GM18519 (cell line): ENCODE data around the gene CNP.

Source experiments
- ATAC-seq: cut with Tn5 transposase; IDR thresholded peaks from one replicate; pipeline ENCODE4 v1.9.1; 2021; ENCODE audit warnings: mild to moderate bottlenecking, moderate library complexity; ENCODE audit not compliant: unreplicated experiment, low FRiP score

Gene CNP

DNA sequence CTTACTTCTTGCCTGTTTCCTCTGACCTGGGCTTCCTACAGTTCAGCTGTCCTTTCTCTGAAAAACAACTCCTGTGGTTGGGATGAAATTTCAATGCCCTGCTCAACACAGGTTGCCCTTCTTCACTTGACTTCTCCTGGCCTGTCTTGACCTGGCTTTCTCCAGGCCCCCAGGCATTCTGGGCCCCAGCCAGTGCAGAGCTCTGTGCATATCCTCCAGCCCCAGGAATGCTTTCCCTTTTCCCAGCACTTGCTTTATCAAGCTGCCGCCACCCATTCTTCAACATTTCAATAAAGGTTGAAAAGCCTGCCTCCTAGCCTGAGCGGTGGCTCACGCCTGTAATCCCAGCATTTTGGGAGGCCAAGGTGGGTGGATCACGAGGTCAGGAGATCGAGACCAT is 25.4 kb upstream of the CNP start:
- ATAC-seq, result no peak

DNA sequence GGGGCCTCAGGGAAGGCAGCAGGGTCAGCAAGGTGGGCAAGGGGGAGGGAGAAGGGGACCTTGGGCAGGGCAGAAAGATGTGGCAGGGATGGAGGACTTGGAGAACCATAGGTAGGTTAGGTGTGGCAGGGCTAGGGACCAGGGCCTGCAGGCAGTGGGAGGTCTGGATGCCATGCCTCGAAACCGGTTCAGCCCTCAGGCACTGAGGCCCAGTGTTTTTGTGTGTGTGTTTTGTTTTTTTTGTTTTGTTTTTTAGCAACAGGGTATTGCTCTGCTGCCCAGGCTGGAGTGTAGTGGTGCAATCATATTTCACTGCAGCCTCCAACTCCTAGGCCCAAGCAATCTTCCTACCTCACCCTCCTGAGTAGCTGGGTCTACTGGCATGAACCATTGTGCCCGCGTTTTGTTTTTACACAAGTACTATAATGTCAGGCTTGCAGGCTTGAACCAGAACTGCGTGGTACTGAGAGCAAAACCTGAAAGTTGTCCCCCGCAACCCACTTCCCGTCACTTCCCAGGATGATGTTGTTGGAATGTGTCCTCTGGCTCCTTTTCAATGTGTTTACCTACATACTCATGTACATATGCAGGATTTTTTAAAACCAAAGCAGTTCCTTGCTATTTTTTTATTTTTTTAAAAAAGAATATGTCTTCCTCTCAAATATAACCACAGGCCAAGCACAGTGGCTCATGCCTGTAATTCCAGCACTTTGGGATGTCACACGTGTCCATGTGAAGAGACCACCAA is 23.8 kb upstream of the CNP start:
- ATAC-seq, result no peak

DNA sequence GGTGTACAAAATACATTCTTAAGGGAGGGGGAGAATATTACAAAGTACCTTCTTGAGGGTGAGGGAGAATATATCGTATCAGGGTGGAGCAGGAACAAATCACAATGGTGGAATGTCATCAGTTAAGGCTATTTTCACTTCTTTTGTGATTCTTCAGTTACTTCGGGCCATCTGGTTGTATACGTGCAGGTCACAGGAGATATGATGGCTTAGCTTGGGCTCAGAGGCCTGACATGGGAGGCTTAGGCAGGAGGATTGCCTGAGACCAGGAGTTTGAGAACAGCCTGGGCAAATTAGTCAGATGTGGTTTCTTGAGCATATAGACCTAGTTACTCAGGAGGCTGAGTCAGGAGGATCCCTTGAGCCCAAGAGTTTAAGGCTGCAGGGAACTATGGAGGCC is 23.1 kb upstream of the CNP start:
- no peak for ATAC-seq

DNA sequence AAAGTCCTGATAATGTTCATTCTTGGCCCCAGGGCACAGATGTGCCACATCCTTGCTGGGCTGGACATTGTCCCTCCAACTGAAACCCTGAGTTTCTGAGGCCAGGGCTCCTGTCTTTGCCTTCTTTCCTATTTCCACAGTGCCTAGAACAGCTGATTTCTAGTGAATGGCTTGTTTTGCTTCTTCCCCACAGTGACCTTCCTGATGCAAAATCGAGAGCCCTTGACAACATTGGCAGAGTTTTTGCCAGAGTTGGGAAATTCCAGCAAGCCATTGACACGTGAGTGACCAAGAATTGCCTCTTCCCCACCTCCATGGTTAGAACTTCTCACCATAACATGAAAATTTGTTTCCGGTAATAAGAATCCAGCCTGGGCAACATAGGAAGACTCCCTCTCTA is 21.7 kb upstream of the CNP start:
- ATAC-seq, result no peak

DNA sequence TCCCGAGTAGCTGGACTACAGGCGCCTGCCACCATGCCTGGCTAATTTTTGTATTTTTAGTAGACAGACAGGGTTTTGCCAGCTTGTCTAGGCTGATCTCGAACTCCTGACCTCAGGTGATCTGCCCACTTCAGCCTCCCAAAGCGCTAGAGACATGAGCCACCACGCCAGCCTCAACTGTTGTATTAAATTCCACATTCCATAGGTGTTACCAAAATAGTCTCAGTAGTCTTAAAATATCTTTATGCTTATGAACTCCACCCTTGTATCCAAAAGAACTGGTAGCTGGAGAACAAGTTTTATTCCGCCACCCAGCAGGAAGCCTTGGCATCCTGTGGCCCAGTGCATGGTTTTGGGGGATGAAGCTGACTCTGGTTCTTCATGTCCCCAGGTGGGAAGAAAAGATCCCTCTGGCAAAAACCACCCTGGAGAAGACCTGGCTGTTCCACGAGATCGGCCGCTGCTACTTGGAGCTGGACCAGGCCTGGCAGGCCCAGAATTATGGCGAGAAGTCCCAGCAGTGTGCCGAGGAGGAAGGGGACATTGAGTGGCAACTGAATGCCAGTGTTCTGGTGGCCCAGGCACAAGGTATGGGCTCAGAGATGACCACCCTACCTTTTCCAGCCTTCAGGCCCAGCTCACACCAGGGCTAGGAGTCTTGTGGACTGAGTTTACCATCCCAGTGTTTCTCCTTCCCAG is 17.7 kb upstream of the CNP start:
- no peak for ATAC-seq

DNA sequence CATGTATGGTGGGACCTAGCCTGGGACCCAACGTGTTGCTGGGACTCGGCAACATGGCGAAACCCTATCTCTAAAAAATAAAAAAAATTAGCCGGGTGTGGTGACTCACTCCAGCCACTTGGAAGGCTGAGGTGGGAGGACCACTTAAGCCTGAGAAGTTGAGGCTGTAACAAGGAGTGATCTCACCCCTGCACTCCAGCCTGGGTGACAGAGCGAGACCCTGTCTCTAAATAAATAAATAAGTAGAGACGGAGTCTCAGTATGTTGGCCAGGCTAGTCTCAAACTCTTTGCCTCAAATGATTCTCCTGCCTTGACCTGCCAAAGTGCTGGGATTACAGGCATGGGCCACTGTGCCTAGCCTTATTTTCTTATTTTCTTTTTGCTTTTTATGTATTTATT is 10.1 kb upstream of the CNP start:
- no peak for ATAC-seq

DNA sequence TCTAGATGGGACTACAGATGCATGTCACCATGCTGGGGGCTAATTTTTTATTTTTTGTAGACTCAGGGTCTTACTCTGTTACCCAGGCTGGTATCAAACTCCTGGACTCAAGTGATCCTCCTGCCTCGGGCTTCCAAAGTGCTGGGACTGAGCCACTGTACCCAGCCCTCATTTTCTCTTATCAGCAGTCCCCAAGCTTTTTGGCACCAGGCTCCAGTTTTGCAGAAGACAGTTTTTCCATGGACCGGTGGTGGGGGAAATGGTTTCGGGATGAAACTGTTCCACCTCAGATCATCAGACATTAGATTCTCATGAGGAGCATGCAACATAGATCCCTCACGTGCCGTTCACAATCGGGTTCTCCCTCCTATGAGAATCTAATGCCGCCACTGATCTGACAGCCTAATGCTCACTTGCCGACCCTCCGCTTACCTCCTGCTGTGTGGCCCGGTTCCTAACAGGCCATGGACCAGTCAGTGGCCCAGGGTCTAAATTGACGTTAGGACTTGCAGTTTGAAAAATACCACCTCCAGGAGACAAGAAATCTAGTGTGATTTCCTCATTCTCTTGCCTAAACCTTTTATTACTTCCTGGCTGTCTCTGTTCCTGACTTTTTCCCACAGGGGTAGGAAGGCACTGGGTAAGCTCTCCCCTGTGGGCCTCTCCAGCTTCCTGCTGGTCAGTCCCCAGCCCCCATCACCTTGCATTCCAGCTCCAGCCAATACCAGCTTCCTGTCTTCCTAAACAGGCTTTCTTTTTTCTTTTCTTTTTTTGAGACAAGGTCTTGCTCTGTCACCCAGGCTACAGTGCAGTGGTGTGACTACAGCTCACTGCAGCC is 9.3 kb upstream of the CNP start:
- ATAC-seq, result no peak

DNA sequence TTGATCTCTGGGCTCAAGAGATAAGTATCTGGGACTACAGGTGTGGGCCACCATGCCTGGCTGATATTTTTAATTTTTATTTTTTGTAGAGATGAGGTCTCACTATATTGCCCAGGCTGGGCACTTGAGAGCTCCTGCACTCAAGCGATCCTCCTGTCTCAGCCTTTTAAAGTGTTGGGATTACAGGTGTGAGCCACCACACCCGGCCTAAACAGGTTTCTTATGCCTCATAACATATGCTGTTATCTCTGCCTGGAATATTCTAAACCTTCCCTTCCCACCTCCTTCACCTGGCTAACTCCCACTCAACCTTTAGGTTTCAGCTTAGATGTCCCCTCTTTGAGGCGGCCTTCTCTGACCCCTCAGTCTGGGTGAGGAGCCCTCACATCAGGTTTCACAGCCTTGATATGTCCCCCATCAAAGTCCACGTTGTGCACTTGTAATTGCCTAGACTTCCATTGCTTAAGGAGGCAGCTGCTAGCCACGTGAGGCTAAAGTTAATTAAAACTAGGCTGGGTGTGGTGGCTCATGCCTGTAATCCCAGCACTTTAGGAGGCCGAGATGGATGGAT is 8.6 kb upstream of the CNP start:
- ATAC-seq, result no peak

DNA sequence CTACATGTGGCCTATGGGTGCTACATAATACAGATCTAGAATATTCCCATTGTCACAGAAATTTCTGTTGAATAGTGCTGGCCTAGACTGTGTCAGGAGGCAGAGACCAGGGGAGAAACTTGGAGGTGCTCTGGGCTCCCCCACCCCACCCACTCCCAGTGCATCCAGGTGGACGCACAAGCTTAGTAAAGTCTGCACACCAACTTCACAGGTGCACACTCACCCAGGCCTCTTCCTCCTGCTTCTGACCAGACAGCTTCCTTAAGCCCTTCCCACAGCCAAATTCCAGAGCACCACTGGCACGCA is 7.6 kb upstream of the CNP start:
- ATAC-seq, result no peak

DNA sequence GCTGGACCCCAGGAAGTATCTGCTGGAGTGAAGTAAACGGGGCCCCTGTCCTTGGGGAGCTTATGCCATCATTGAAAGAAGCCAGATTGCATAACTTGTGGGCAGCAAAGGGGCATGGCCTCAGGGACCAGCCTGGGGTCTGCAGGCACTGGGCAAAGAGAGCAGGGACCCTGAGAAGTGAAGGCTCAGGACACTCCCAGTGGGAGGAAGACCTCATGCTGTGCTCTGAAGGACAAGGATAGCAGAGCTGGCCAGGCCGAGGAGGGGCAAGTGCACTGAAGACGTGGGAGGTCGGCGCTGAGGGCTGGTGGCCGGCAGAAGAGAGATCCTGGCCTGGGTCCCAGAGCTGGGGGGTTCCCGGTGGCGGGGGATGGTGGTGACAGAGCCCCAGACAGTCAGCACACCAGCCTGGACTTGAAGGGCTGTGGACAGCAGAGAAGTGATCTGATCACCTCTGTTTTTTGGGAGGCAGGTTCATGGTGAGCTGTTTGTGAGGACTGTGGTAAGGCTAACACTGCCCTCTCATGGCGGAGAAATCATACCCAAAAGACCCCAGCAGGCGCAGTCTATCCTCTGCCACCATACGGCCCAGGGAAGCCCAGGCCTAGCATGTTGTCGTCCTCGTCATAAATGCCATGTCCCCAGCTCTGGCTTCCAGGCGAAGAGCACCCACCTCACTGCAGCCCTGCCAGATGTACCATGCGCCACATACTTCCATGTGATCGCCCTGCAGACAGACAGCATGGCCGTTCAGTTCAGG is 7.1 kb upstream of the CNP start:
- no peak for ATAC-seq

DNA sequence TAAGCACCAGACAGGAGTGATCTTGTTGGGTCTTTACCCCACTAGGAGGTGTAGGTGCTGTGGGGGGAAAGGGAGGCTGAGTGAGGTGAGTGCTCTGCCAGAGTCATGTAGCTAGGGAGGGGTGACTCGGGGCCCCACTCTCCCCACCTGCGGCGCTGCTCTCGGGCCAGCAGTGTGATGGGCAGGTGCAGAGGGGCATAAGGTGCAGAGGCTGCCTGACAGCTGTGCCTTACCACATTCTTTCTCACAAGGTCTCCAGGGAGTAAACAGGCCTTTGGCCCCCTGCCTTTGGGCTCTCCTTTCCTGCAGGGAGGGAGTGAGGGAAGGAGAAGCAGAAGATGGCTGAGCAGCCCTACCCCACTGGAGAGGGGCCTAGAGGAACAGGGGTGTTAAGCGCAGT is 4.5 kb upstream of the CNP start:
- no peak for ATAC-seq

DNA sequence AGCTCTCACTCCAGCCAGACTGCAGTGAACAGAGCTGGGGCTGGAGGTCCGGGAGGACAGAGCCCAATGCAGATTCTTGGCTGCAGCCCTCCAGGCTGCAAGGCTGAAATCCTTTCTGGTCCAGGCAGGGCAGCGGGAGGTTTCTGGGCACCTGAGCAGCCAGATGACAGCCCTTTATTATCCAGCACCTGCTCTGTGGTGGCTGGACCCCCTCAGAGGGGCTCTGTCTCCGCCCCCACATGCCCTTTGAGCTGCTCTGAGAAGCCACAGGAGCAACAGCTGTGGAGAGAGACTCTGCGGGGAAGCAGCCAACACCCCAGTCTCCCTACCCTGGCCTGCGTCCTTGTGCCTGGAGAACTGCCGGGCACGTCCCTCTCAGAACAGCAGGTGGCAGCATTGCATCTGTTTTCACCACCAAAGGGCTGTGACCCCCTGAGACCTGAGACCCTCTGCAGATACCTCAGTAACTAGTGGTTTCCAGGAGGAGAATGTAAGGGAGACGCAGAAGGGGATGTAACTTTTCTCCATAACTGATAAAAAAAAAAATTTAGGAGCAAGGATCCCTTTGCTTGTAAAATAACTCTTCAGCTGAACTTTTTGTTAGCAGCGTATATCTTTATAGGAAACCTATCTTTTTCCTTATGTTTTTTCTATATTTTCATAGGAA is 3.7 kb upstream of the CNP start:
- no peak for ATAC-seq

DNA sequence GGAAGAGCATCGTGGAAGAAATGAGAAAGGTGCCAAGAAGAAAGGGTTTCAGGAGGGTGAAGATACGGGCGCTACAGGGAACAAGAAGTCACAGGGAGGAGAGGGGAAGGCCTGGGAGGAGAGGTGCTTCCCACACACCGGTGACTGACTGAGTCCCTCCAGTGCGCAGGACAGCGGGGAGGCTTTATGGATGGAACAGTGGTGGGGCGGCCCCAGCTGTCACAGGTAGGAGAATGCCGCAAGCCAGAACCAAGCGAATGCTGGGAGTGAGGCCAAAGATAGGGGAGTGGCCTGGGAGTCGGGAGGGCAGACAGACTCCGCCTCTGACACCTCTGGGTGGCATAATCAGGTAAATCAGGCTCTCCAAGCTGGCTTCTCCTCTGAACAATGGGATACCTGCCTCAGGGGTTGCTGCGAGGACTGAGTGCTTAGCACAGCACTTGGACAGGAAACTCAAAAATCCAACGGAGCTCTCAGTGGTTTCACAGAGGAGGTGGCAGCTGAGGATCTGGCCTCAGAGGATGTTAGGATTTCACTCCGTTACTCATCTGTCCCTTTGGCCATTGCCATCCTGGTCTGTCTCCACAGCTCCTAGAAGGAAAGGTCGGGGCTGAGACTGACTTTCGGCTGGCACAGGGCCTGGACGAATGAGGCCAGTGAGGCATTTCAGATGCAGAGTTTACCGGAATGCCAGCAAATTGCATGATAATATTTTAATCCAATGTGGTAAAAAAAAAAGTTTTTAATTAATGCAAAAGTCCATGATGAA is 717 bp upstream of the CNP start:
- no peak for ATAC-seq

DNA sequence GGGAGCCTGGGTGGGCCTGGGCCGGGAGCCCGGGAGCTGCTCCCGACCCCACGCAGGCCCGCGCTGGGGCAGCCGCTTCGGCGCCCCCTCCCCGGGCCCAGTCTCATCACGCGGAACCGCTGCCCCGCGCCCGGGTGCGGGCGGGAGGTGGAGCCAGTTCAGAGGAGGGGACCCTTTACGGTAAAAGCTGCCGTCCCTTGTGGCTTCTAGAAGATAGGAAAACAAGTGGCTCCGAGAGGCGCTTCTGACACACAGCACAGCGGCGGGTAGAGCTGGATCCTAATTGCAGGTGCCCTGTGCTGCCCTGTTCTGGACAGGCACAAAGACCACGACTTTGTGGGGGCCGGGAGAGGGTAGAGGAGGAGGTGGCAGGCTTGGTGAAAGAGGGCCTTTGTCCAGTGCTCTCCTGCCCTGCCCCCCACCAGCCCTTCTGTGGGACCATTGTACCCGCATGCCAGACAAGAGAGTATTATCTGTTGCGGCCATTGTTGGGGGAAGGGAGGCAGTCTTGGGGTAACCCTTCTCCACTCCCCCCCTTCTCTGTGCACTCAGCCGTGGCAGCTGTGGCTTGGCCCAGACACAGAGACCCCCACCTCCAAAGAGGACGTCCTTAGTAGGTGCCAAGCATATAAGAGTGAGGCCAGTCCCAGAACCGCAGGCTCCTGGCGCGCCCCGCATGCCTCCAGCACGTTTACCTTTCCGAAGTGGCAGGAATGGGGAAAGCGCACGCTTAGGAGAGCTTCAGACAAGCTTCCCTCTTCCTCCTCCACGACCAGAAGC is 736 bp downstream of the CNP start:
- ATAC-seq, result no peak

DNA sequence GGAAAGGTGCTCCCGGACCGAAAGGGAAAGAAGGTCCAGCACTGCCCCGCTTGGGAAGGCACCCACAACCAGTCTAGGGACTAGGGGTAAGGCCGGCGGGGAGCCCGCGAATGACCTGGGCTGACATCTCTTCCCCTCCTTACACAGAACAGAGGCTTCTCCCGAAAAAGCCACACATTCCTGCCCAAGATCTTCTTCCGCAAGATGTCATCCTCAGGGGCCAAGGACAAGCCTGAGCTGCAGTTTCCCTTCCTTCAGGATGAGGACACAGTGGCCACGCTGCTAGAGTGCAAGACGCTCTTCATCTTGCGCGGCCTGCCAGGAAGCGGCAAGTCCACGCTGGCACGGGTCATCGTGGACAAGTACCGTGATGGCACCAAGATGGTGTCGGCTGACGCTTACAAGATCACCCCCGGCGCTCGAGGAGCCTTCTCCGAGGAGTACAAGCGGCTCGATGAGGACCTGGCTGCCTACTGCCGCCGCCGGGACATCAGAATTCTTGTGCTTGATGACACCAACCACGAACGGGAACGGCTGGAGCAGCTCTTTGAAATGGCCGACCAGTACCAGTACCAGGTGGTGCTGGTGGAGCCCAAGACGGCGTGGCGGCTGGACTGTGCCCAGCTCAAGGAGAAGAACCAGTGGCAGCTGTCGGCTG is 1.5 kb downstream of the CNP start:
- no peak for ATAC-seq

DNA sequence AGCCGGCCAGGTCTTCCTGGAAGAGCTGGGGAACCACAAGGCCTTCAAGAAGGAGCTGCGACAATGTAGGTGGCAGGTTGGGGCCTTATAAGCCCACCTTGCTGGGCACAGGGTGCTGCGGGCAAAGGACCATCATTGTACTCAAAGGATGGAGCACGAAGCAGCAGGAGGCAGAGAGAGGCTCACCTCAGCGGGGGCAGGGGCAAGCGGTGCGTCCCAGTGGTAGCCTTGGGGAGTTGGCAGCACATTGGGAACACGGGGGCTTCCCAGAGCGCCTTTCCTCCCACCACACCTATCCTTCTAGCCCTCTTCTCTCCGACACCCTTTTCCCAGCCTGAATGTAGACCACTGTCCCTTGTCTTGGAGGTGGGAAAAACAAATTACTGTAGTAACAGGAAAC is 2.1 kb downstream of the CNP start:
- ATAC-seq, result no peak

DNA sequence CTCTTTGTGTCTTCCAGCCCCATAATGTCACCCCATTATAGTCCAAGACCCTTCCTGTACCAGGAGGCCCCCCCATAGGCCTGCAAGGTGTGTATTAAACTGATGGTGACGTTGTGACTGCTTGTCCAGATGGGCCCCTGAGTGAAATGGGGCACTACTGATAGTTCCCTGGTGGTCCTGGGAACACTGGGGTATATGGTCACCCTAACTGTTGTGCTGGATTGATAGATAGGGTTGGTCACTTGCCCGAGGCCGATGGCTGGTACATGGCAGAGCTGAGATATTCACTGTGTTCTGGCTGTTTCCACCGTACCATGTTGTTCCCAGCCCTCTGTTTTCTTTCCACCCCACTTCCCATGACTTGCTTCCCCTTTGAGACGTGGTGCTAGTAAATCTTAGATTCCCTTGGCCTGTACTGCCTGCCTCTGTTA is 4.3 kb downstream of the CNP start:
- ATAC-seq, result no peak
